SK-N-SH treated with all-trans-retinoic acid at 6 μM for 48 hours (cell line): Measurements from ENCODE around the gene MPP7.

Source experiments
- ATAC-seq: fragments of 200-7000 bp; cut with Tn5 transposase; 3 replicates; pipeline ENCODE4 v1.9.1; 2020; ENCODE audit warnings: mild to moderate bottlenecking, moderate library complexity
- ARNTL ChIP-seq: fragments of 450-650 bp; formaldehyde crosslinking; IDR thresholded peaks from 2 replicates; pipeline ENCODE4 v1.5.0; 2020; ENCODE audit warnings: low read depth, mild to moderate bottlenecking, moderate library complexity, borderline replicate concordance
- BACH2 ChIP-seq: fragments of 250-450 bp; sonication (Bioruptor Pico); IDR thresholded peaks from 2 replicates; pipeline ENCODE4 v1.9.0; 2021; ENCODE audit warnings: mild to moderate bottlenecking, borderline replicate concordance
- CREB5 ChIP-seq: fragments of 250-450 bp; sonication (Bioruptor Pico); IDR thresholded peaks from 2 replicates; pipeline ENCODE4 v1.5.1; 2020; ENCODE audit warnings: low read depth, mild to moderate bottlenecking, moderate library complexity
- CSRNP3 ChIP-seq: fragments of 250-450 bp; sonication (Bioruptor Pico); IDR thresholded peaks from 2 replicates; pipeline ENCODE4 v1.5.1; 2021; ENCODE audit warnings: mild to moderate bottlenecking, moderate library complexity
- ESRRG ChIP-seq: fragments of 250-450 bp; sonication (Bioruptor Pico); IDR thresholded peaks from 2 replicates; pipeline ENCODE4 v1.6.1; 2021; ENCODE audit warnings: mild to moderate bottlenecking
- GLIS3 ChIP-seq: fragments of 250-450 bp; sonication (Bioruptor Pico); IDR thresholded peaks from 2 replicates; pipeline ENCODE4 v1.5.0; 2020; ENCODE audit warnings: mild to moderate bottlenecking, moderate library complexity
- ISL1 ChIP-seq: fragments of 250-450 bp; sonication (Bioruptor Pico); IDR thresholded peaks from 2 replicates; pipeline ENCODE4 v2.1.2; 2022; ENCODE audit warnings: mild to moderate bottlenecking, moderate library complexity
- OSR1 ChIP-seq: fragments of 250-450 bp; sonication (Bioruptor Pico); IDR thresholded peaks from 2 replicates; pipeline ENCODE4 v1.8.0; 2022; ENCODE audit warnings: moderate library complexity, mild to moderate bottlenecking, inconsistent platforms
- PATZ1 ChIP-seq: fragments of 250-450 bp; sonication (Bioruptor Pico); IDR thresholded peaks from 2 replicates; pipeline ENCODE4 v1.8.0; 2020; ENCODE audit warnings: mild to moderate bottlenecking, moderate library complexity, borderline replicate concordance
- POU6F1 ChIP-seq: fragments of 250-450 bp; sonication (Bioruptor Pico); IDR thresholded peaks from 2 replicates; pipeline ENCODE4 v1.8.0; 2021; ENCODE audit warnings: low read depth, mild to moderate bottlenecking, moderate library complexity, borderline replicate concordance
- PPARA ChIP-seq: fragments of 250-450 bp; sonication (Bioruptor Pico); IDR thresholded peaks from 2 replicates; pipeline ENCODE4 v1.5.0; 2020; ENCODE audit warnings: mild to moderate bottlenecking, borderline replicate concordance
- RARB ChIP-seq: fragments of 250-450 bp; sonication (Bioruptor Pico); IDR thresholded peaks from 2 replicates; pipeline ENCODE4 v1.8.0; 2021; ENCODE audit warnings: mild to moderate bottlenecking, moderate library complexity
- SNAI2 ChIP-seq: fragments of 250-450 bp; sonication (Bioruptor Pico); IDR thresholded peaks from 2 replicates; pipeline ENCODE4 v1.5.0; 2020; ENCODE audit warnings: mild to moderate bottlenecking, moderate library complexity
- TCF4 ChIP-seq: fragments of 250-450 bp; sonication (Bioruptor Pico); IDR thresholded peaks from 2 replicates; pipeline ENCODE4 v1.8.0; 2021; ENCODE audit warnings: mild to moderate bottlenecking, moderate library complexity, borderline replicate concordance
- TOX ChIP-seq: fragments of 250-450 bp; sonication (Bioruptor Pico); IDR thresholded peaks from 2 replicates; pipeline ENCODE4 v1.8.0; 2021; ENCODE audit warnings: mild to moderate bottlenecking, moderate library complexity, borderline replicate concordance
- ZC3H10 ChIP-seq: fragments of 250-450 bp; sonication (Bioruptor Pico); IDR thresholded peaks from 2 replicates; pipeline ENCODE4 v1.5.1; 2021; ENCODE audit warnings: mild to moderate bottlenecking, moderate library complexity
- ZFP3 ChIP-seq: fragments of 250-450 bp; sonication (Bioruptor Pico); IDR thresholded peaks from 2 replicates; pipeline ENCODE4 v1.5.0; 2020; ENCODE audit warnings: mild to moderate bottlenecking, moderate library complexity
- ZNF70 ChIP-seq: fragments of 450-650 bp; formaldehyde crosslinking; IDR thresholded peaks from 2 replicates; pipeline ENCODE4 v1.5.0; 2020; ENCODE audit warnings: mild to moderate bottlenecking, moderate library complexity
- ZNF8 ChIP-seq: fragments of 450-650 bp; formaldehyde crosslinking; IDR thresholded peaks from 2 replicates; pipeline ENCODE4 v1.5.0; 2020; ENCODE audit warnings: mild to moderate bottlenecking, moderate library complexity

MPP7 gene

GRCh38 chr10:28304032-28304571 is 1.2 kb upstream of the MPP7 start:
- no peak for ATAC-seq

GRCh38 chr10:28302012-28302637 is 739 bp downstream of the MPP7 start:
- ATAC-seq = no peak
- TF ChIP-seq SNAI2 (no peak), CSRNP3 (CRISPR knock-in tag) (no peak)

More at GRCh38 chr10:28304032-28304571, 1.2 kb upstream of the MPP7 start:
- TF ChIP-seq CSRNP3 (CRISPR knock-in tag) (no peak), PATZ1 (CRISPR knock-in tag) (no peak)

- no peak for ATAC-seq
- TF ChIP-seq ZC3H10 (CRISPR knock-in tag) = no peak
- no peak for TF ChIP-seq ZNF8 (CRISPR knock-in tag)
- no peak for TF ChIP-seq OSR1 (CRISPR knock-in tag)
- TF ChIP-seq POU6F1 (CRISPR knock-in tag) = no peak
- TF ChIP-seq CREB5 (CRISPR knock-in tag) = no peak
- TF ChIP-seq GLIS3 (CRISPR knock-in tag) = no peak
- no peak for TF ChIP-seq ESRRG (CRISPR knock-in tag)
- no peak for TF ChIP-seq ISL1 (CRISPR knock-in tag)
- no peak for TF ChIP-seq TCF4
- no peak for TF ChIP-seq ARNTL (CRISPR knock-in tag)
- TF ChIP-seq ZNF70 = no peak
- TF ChIP-seq ZFP3 (CRISPR knock-in tag) = no peak
- TF ChIP-seq BACH2 (CRISPR knock-in tag) = no peak
- no peak for TF ChIP-seq PATZ1 (CRISPR knock-in tag)
Observed at GRCh38 chr10:28300027-28300426, 2.8 kb downstream of the MPP7 start.

- ATAC-seq = no peak
- TF ChIP-seq RARB (CRISPR knock-in tag) (no peak), CREB5 (CRISPR knock-in tag) (no peak), ZNF70 (no peak), PATZ1 (CRISPR knock-in tag) (no peak), ARNTL (CRISPR knock-in tag) (no peak), OSR1 (CRISPR knock-in tag) (no peak), POU6F1 (CRISPR knock-in tag) (no peak), PPARA (CRISPR knock-in tag) (no peak), TCF4 (no peak), TOX (CRISPR knock-in tag) (no peak)
Observed at GRCh38 chr10:28298951-28299350, 3.9 kb downstream of the MPP7 start.
